Measurements from ENCODE around the gene ANKRD39. TPM values are rescaled to one million over a fixed set of nuclear protein-coding genes. Genes with fewer than 3 reads are reported as not detected.

Gene ANKRD39
- total RNA-seq, 2 donors from 2014 or later: 12.4 to 18.7 TPM

GRCh38 chr2:96874198-96874831 is 16.5 kb upstream of the ANKRD39 start:
- DNase-seq: no peak
- H3K9me3 ChIP-seq: no peaks in the 10 kb centered on the region
- intact Hi-C loops (cut with DNase I): loop anchor here (5.0 kb wide), 1 partner anchor 38 kb away; no protein-coding TSS in a partner anchor
- TF ChIP-seq CTCF (IDR thresholded peaks at IDR 0.05): no peak
- no peak overlapping the region for H3K27ac ChIP-seq
- no peak overlapping the region for H3K9ac ChIP-seq (ENCODE audit: low read depth in 2 of 2, low read length in 2 of 2)
- H3K27me3 ChIP-seq: no peaks in the 10 kb centered on the region
- H3K36me3 ChIP-seq: no peaks in the 10 kb centered on the region
- no peak overlapping the region for H3K4me3 ChIP-seq
- peaks cover 5% of the 10 kb centered on the region for H3K4me1 ChIP-seq

- Histone ChIP-seq H3K9me3 (no peaks in the 10 kb centered on the region), H3K4me3 (no peak overlapping the region), H3K4me1 (peaks cover 5% of the 10 kb centered on the region), H3K27ac (no peak overlapping the region), H3K36me3 (no peaks in the 10 kb centered on the region), H3K27me3 (no peaks in the 10 kb centered on the region), H3K9ac (ENCODE audit: low read depth in 2 of 2, low read length in 2 of 2) (no peak overlapping the region)
- intact Hi-C loops (cut with DNase I): loop anchor here (5.0 kb wide), 1 partner anchor 39 kb away; no protein-coding TSS in a partner anchor
- TF ChIP-seq CTCF (IDR thresholded peaks at IDR 0.05): no peak
- DNase-seq: no peak
These were observed 15.9 kb upstream of the ANKRD39 start for GRCh38 chr2:96873651-96874096.

- Histone ChIP-seq H3K4me3 (no peak overlapping the region), H3K27me3 (no peaks in the 10 kb centered on the region), H3K36me3 (no peaks in the 10 kb centered on the region), H3K9me3 (no peaks in the 10 kb centered on the region), H3K9ac (ENCODE audit: low read depth in 2 of 2, low read length in 2 of 2) (no peak overlapping the region), H3K27ac (no peak overlapping the region), H3K4me1 (peaks cover 5% of the 10 kb centered on the region)
- TF ChIP-seq CTCF (IDR thresholded peaks at IDR 0.05): no peak
- DNase-seq: no peak
- intact Hi-C loops (cut with DNase I): loop anchor here (5.0 kb wide), 1 partner anchor 40 kb away; no protein-coding TSS in a partner anchor
These were observed 15.0 kb upstream of the ANKRD39 start for GRCh38 chr2:96872591-96873349.

- H3K36me3 ChIP-seq: no peaks in the 10 kb centered on the region
- no peaks in the 10 kb centered on the region for H3K27me3 ChIP-seq
- H3K9me3 ChIP-seq: no peaks in the 10 kb centered on the region
- TF ChIP-seq CTCF (IDR thresholded peaks at IDR 0.05): no peak
- peak overlapping the region; percentile 96 for H3K4me3 ChIP-seq
- H3K27ac ChIP-seq: peak overlapping the region; percentile 96
- intact Hi-C loops (cut with DNase I): loop anchor here (5.0 kb wide), 1 partner anchor 42 kb away; no protein-coding TSS in a partner anchor
- DNase-seq: peak; percentile 75
- peak overlapping the region; percentile 77 to 90 for H3K9ac ChIP-seq (ENCODE audit: low read depth in 2 of 2, low read length in 2 of 2)
- peaks cover 20% of the 10 kb centered on the region for H3K4me1 ChIP-seq
These were observed 12.9 kb upstream of the ANKRD39 start for GRCh38 chr2:96870626-96871255.

- H3K9ac ChIP-seq (ENCODE audit: low read depth in 2 of 2, low read length in 2 of 2): peak within 1 kb of the TSS; percentile 77 to 90
- peaks cover 5% of the 10 kb centered on the region for H3K36me3 ChIP-seq
- peak within 1 kb of the TSS; percentile 96 for H3K4me3 ChIP-seq
- peaks cover 20% of the 10 kb centered on the region for H3K4me1 ChIP-seq
- TF ChIP-seq CTCF (IDR thresholded peaks at IDR 0.05): no peak
- intact Hi-C loops (cut with DNase I): loop anchor here (5.0 kb wide), 1 partner anchor 42 kb away; no protein-coding TSS in a partner anchor
- no peaks in the 10 kb centered on the region for H3K27me3 ChIP-seq
- DNase-seq: peak; percentile 67
- no peaks in the 10 kb centered on the region for H3K9me3 ChIP-seq
- peak within 1 kb of the TSS; percentile 96 for H3K27ac ChIP-seq
These were observed 12.2 kb upstream of the ANKRD39 start, which contains the start of gene SEMA4C for GRCh38 chr2:96869822-96870625. TSS of gene SEMA4C (minus strand) at chr2:96870080. CDS start at chr2:96867886, 2,194 bp downstream.

All from colonic mucosa (tissue), 4 donors.